ENCODE measurements around the gene TRPT1.

Gene TRPT1

GRCh38 chr11:64268893-64269539 is 43.0 kb upstream of the TRPT1 start:
- TF ChIP-seq NFIC (IDR thresholded peaks at IDR 0.05) (0 out of 2 replicates have a peak, but pooled peaks have one; percentile 29), TEAD4 (IDR thresholded peaks at IDR 0.05) (no peak), CEBPB (IDR thresholded peaks at IDR 0.05) (no peak)
- TF ChIP-seq, protein P1, sequence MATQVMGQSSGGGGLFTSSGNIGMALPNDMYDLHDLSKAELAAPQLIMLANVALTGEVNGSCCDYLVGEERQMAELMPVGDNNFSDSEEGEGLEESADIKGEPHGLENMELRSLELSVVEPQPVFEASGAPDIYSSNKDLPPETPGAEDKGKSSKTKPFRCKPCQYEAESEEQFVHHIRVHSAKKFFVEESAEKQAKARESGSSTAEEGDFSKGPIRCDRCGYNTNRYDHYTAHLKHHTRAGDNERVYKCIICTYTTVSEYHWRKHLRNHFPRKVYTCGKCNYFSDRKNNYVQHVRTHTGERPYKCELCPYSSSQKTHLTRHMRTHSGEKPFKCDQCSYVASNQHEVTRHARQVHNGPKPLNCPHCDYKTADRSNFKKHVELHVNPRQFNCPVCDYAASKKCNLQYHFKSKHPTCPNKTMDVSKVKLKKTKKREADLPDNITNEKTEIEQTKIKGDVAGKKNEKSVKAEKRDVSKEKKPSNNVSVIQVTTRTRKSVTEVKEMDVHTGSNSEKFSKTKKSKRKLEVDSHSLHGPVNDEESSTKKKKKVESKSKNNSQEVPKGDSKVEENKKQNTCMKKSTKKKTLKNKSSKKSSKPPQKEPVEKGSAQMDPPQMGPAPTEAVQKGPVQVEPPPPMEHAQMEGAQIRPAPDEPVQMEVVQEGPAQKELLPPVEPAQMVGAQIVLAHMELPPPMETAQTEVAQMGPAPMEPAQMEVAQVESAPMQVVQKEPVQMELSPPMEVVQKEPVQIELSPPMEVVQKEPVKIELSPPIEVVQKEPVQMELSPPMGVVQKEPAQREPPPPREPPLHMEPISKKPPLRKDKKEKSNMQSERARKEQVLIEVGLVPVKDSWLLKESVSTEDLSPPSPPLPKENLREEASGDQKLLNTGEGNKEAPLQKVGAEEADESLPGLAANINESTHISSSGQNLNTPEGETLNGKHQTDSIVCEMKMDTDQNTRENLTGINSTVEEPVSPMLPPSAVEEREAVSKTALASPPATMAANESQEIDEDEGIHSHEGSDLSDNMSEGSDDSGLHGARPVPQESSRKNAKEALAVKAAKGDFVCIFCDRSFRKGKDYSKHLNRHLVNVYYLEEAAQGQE (IDR thresholded peaks at IDR 0.05; ENCODE audit: low read depth): no peak

GRCh38 chr11:64268025-64268892 is 42.3 kb upstream of the TRPT1 start:
- TF ChIP-seq NFIC (IDR thresholded peaks at IDR 0.05) (no peak), YY1 (IDR thresholded peaks at IDR 0.05; ENCODE audit: low read depth) (no peak), CREB1 (IDR thresholded peaks at IDR 0.05; ENCODE audit: low read depth) (no peak), EP300 (IDR thresholded peaks at IDR 0.05; ENCODE audit: borderline replicate concordance) (no peak), RAD21 (IDR thresholded peaks at IDR 0.05; ENCODE audit: low read depth) (no peak), CEBPB (IDR thresholded peaks at IDR 0.05) (no peak), EGR1 (IDR thresholded peaks at IDR 0.05) (no peak)
- TF ChIP-seq, protein P2, sequence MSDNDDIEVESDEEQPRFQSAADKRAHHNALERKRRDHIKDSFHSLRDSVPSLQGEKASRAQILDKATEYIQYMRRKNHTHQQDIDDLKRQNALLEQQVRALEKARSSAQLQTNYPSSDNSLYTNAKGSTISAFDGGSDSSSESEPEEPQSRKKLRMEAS (IDR thresholded peaks at IDR 0.05): no peak
- TF ChIP-seq, protein P1 (IDR thresholded peaks at IDR 0.05; ENCODE audit: low read depth): no peak

- TF ChIP-seq EGR1 (IDR thresholded peaks at IDR 0.05) (no peak), TCF12 (IDR thresholded peaks at IDR 0.05; ENCODE audit: low read depth) (peak; percentile 39; the same call in 1 of the 2 replicates), NFIC (IDR thresholded peaks at IDR 0.05) (peak; percentile 46; the same call in 1 of the 2 replicates)
Observed at GRCh38 chr11:64267207-64267945, 41.4 kb upstream of the TRPT1 start.

DNA sequence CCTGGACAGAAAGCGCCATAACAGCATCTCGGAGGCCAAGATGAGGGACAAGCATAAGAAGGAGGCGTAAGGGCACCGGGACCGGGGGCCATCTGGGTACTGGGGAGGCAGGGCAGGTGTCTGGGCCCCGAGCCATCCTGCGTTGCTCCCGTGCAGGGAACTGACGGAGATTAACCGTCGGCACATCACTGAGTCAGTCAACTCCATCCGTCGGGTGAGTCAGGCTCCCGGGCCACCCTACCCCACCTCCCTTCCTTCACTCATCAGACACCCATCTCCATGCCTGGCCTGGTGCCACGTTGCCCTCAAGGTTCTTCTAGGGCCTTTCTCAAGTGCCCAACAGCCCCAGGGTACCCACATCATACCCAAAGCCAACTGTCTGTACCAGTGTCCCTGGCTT is 40.4 kb upstream of the TRPT1 start:
- TF ChIP-seq, protein P2 (IDR thresholded peaks at IDR 0.05): no peak
- TF ChIP-seq EGR1 (IDR thresholded peaks at IDR 0.05) (no peak), FOXM1 (IDR thresholded peaks at IDR 0.05; ENCODE audit: borderline replicate concordance, low read depth) (no peak), TEAD4 (IDR thresholded peaks at IDR 0.05) (no peak)
- TF ChIP-seq, protein P1 (IDR thresholded peaks at IDR 0.05; ENCODE audit: low read depth): no peak

DNA sequence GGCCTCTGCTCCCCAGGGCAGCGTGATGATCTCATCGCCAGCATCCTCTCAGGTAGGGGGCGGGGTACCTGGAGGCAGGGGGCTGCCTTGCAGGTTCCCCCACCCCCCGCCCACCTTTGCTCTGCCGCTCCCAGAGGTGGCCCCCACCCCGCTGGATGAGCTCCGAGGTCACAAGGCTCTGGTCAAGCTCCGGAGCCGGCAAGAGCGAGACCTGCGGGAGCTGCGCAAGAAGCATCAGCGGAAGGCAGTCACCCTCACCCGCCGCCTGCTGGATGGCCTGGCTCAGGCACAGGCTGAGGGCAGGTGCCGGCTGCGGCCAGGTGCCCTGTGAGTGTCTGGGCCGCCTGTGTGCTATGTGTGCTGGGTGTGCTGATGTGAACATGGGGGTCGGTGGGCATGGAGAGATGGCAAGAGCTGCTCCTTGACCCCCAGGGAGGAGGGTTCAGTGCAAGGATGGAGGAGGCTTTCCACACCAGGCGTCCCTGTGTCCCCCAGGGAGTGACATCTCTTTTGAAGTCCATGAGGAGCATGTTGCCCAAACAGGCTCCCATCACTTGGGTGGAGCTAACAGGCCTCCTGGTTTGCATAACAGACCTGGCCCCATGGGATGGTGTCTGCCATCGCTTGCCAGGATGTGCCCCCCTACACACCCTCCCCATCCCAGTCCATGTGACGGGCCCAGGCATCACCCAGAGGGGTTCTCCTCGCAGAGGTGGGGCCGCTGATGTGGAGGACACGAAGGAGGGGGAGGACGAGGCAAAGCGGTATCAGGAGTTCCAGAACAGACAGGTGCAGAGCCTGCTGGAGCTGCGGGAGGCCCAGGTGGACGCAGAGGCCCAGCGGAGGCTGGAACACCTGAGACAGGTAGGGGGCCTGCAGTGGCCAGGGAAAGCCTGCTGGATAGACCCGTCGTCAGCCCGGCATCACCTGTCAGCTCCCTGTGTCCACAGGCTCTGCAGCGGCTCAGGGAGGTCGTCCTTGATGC is 39.5 kb upstream of the TRPT1 start:
- TF ChIP-seq YY1 (IDR thresholded peaks at IDR 0.05; ENCODE audit: low read depth) (no peak), TCF12 (IDR thresholded peaks at IDR 0.05; ENCODE audit: low read depth) (no peak), EGR1 (IDR thresholded peaks at IDR 0.05) (no peak), EP300 (IDR thresholded peaks at IDR 0.05; ENCODE audit: borderline replicate concordance) (no peak), RAD21 (IDR thresholded peaks at IDR 0.05; ENCODE audit: low read depth) (no peak), TEAD4 (IDR thresholded peaks at IDR 0.05) (no peak), CREB1 (IDR thresholded peaks at IDR 0.05; ENCODE audit: low read depth) (no peak), TAF1 (IDR thresholded peaks at IDR 0.05; ENCODE audit: low read depth) (no peak), FOXM1 (IDR thresholded peaks at IDR 0.05; ENCODE audit: borderline replicate concordance, low read depth) (no peak), ZBTB7A (IDR thresholded peaks at IDR 0.05; ENCODE audit: low read depth) (no peak), CEBPB (IDR thresholded peaks at IDR 0.05) (no peak), NFIC (IDR thresholded peaks at IDR 0.05) (no peak)
- TF ChIP-seq, protein P1 (IDR thresholded peaks at IDR 0.05; ENCODE audit: low read depth): no peak
- TF ChIP-seq, protein P3, sequence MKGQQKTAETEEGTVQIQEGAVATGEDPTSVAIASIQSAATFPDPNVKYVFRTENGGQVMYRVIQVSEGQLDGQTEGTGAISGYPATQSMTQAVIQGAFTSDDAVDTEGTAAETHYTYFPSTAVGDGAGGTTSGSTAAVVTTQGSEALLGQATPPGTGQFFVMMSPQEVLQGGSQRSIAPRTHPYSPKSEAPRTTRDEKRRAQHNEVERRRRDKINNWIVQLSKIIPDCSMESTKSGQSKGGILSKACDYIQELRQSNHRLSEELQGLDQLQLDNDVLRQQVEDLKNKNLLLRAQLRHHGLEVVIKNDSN (IDR thresholded peaks at IDR 0.05): no peak
- TF ChIP-seq, protein P2 (IDR thresholded peaks at IDR 0.05): no peak

Measured in Ishikawa (cell line).